DOHH2 (cell line): ENCODE results near the gene SUN1.

Source experiments
- H3F3A ChIP-seq: fragments of 200-600 bp; sonication (generic), shearing (Covaris generic); 2 replicates; pipeline ENCODE4 v1.6.0; 2016; ENCODE audit warnings: antibody characterized with exemption, mild to moderate bottlenecking; ENCODE audit not compliant: control insufficient read depth, insufficient read depth
- H3K27ac ChIP-seq: fragments of 200-600 bp; sonication (generic); 2 replicates; pipeline ENCODE4 v1.5.1; 2014; ENCODE audit warnings: low read depth, mild to moderate bottlenecking, low read length, moderate library complexity
- H3K27me3 ChIP-seq: fragments of 200-600 bp; sonication (generic); 2 replicates; pipeline ENCODE4 v1.6.1; 2014; ENCODE audit warnings: mild to moderate bottlenecking, low read length, mixed read lengths; ENCODE audit not compliant: control insufficient read depth
- H3K36me3 ChIP-seq: fragments of 200-600 bp; sonication (generic); 2 replicates; pipeline ENCODE4 v1.6.1; 2014; ENCODE audit warnings: mild to moderate bottlenecking, low read length, moderate library complexity, mixed read lengths; ENCODE audit not compliant: control insufficient read depth
- H3K4me1 ChIP-seq: fragments of 200-600 bp; sonication (generic); 2 replicates; pipeline ENCODE4 v1.6.1; 2014; ENCODE audit warnings: mild to moderate bottlenecking, low read length, mixed read lengths; ENCODE audit not compliant: control insufficient read depth
- H3K4me2 ChIP-seq: fragments of 200-600 bp; sonication (generic); 2 replicates; pipeline ENCODE4 v1.6.0; 2014; ENCODE audit warnings: mild to moderate bottlenecking, low read length, moderate library complexity
- H3K4me3 ChIP-seq: fragments of 200-600 bp; sonication (generic); 2 replicates; pipeline ENCODE4 v1.5.1; 2014; ENCODE audit warnings: mild to moderate bottlenecking, low read length, mixed read lengths
- H3K79me2 ChIP-seq: fragments of 200-600 bp; sonication (generic); 2 replicates; pipeline ENCODE4 v1.6.1; 2014; ENCODE audit warnings: mild to moderate bottlenecking, low read length, mixed read lengths; ENCODE audit not compliant: control insufficient read depth
- H3K9me2 ChIP-seq: fragments of 200-600 bp; sonication (generic); replicated peaks from 2 replicates; pipeline ENCODE4 v1.6.1; 2014; ENCODE audit warnings: mild to moderate bottlenecking, low read length, mixed read lengths; ENCODE audit not compliant: control insufficient read depth
- H3K9me3 ChIP-seq: fragments of 200-600 bp; sonication (generic); 2 replicates; pipeline ENCODE4 v1.6.1; 2014; ENCODE audit warnings: antibody characterized with exemption, low read length, mixed read lengths; ENCODE audit not compliant: control insufficient read depth, insufficient read depth
- H4K20me1 ChIP-seq: fragments of 200-600 bp; sonication (generic); 2 replicates; pipeline ENCODE4 v1.6.0; 2014; ENCODE audit warnings: low read depth, mild to moderate bottlenecking, antibody characterized with exemption, low read length, moderate library complexity; ENCODE audit not compliant: control insufficient read depth, insufficient read depth
- EZH2phosphoT487 ChIP-seq: fragments of 200-600 bp; sonication (generic); IDR thresholded peaks from 2 replicates; pipeline ENCODE4 v1.6.1; 2017; ENCODE audit warnings: borderline replicate concordance, mild to moderate bottlenecking, antibody characterized with exemption, low read length, moderate library complexity, mixed read lengths
- TF ChIP-seq, protein P1 (sequence below): fragments of 200-600 bp; sonication (generic); IDR thresholded peaks from one replicate; pipeline ENCODE4 v1.5.1; 2014; ENCODE audit warnings: antibody characterized with exemption, mild to moderate bottlenecking, low read depth, low read length; ENCODE audit not compliant: poor library complexity, severe bottlenecking

The SUN1 gene

DNA sequence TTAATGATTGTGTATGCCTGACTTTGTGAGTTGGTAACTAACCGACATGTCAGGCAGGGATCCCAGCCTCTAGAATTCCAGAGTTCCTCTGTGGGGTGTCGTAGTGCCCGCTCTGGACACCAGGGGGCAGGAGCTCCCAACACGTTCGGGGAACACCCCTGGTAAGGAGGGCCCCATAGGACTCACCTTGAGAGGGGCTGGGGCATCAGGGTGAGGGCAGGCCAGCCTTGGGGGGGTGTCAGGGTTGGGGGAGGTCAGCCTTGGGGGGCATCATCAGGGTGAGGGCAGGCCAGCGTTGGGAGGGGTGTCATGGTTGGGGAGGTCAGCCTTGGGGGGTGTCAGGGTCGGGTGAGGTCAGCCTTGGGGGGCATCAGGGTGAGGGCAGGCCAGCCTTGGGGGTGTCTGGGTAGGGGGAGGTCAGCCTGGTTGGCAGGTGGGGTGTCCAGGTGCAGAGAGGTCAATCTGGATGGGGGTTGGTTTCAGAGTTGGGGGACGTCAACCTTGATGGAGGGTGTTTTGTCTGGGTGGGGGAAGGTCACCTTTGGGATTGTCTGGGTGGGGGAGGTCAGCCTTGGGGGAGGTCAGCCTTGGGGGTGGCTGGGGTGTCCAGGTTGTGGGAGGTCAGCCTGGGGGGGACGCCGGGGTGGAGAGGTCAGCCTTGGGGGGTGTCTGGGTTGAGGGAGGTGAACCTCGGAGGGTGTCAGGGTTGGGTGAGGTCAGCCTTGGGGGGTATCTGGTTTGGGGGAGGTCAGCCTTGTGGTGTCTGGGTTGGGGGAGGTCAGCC is 45.6 kb upstream of the SUN1 start:
- no peak overlapping the region for H3K4me2 ChIP-seq
- no peaks in the 10 kb centered on the region for H3K9me3 ChIP-seq
- no peaks in the 10 kb centered on the region for H3K9me2 ChIP-seq
- H3K79me2 ChIP-seq, result no peaks in the 10 kb centered on the region
- H3K27ac ChIP-seq, result no peak overlapping the region
- H4K20me1 ChIP-seq, result no peaks in the 10 kb centered on the region; the same call in 1 of the 2 replicates
- TF ChIP-seq, protein P1, sequence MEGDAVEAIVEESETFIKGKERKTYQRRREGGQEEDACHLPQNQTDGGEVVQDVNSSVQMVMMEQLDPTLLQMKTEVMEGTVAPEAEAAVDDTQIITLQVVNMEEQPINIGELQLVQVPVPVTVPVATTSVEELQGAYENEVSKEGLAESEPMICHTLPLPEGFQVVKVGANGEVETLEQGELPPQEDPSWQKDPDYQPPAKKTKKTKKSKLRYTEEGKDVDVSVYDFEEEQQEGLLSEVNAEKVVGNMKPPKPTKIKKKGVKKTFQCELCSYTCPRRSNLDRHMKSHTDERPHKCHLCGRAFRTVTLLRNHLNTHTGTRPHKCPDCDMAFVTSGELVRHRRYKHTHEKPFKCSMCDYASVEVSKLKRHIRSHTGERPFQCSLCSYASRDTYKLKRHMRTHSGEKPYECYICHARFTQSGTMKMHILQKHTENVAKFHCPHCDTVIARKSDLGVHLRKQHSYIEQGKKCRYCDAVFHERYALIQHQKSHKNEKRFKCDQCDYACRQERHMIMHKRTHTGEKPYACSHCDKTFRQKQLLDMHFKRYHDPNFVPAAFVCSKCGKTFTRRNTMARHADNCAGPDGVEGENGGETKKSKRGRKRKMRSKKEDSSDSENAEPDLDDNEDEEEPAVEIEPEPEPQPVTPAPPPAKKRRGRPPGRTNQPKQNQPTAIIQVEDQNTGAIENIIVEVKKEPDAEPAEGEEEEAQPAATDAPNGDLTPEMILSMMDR, result peak; percentile 89
- TF ChIP-seq EZH2phosphoT487, result no peak
- H3K36me3 ChIP-seq, result peaks cover 64% of the 10 kb centered on the region
- H3K4me1 ChIP-seq, result no peaks in the 10 kb centered on the region
- H3K27me3 ChIP-seq, result no peaks in the 10 kb centered on the region
- H3F3A ChIP-seq, result peaks cover 4% of the 10 kb centered on the region
- no peak overlapping the region for H3K4me3 ChIP-seq

DNA sequence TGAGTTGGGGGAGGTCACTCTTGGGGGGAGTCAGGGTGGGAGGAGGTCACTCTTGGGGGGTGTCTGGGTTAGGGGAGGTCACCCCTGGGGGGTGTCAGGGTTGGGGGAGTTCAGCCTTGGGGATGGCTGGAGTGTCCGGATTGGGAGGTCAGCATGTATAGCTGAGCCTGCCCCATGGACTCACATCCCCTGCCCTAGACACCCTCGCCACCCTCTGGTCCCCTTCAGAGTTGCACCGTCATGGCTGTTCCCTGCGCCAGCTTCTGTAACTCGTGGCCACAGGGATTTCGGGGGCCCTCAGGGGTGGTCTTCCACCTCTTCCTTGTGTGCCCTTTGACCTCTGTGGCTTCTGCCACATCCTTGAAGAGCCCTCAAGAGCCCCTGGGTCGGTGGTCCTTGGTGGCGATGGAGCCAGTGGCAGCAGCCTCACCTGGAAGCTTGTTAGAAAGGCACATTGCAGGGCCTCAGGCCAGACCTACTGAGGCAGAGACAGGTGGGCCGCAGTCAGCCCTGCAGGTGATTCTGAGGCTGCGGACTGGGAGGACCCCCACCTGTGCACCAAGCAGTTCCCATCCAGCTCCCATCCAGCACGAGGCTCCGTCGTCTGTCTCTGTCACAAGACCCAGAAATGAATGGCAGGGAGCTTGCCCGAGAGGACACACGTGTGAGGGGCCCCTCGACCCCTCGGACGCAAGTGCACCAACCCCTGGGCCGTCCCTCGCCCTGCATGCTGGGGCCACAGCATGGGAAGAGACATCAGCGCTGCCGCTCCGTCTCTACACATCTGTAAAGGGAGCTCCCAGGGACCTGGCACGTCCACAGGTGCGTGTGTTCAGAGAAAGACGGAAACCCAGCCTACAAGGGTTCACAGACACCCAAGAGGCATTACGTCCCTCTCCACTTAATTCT is 44.7 kb upstream of the SUN1 start:
- peaks cover 4% of the 10 kb centered on the region for H3F3A ChIP-seq

DNA sequence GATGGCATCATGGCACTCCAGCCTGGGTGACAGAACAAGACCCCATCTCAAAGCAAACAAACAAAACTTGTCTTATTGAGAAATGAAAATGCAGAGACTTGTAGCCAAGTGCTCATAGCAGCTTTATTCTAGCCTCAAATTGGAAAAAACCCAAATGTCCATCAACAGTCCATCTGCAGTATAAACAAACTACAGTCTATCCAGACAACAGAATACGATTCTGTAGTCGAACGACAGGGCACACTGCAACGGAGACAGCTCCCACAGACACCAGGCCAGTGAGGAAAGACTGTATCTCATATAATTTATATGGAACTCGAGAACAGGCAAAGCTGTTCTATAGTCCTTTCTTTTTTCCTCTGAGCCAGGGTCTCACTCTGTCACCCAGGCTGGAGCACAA is 40.8 kb upstream of the SUN1 start:
- no peaks in the 10 kb centered on the region for H3F3A ChIP-seq
- TF ChIP-seq, protein P1, result no peak
- TF ChIP-seq EZH2phosphoT487, result no peak
- no peak overlapping the region for H3K4me3 ChIP-seq
- H3K9me2 ChIP-seq, result no peaks in the 10 kb centered on the region
- H3K79me2 ChIP-seq, result no peaks in the 10 kb centered on the region
- peaks cover 22% of the 10 kb centered on the region; the same call in 1 of the 2 replicates for H3K36me3 ChIP-seq
- H3K27me3 ChIP-seq, result no peaks in the 10 kb centered on the region
- H3K4me2 ChIP-seq, result no peak overlapping the region
- no peak overlapping the region for H3K27ac ChIP-seq
- H4K20me1 ChIP-seq, result no peaks in the 10 kb centered on the region
- H3K9me3 ChIP-seq, result no peaks in the 10 kb centered on the region
- H3K4me1 ChIP-seq, result no peaks in the 10 kb centered on the region

More for the DNA sequence above, 44.7 kb upstream of the SUN1 start:
- H3K9me2 ChIP-seq, result no peaks in the 10 kb centered on the region
- peaks cover 55% of the 10 kb centered on the region for H3K36me3 ChIP-seq
- H3K4me2 ChIP-seq, result no peak overlapping the region
- no peaks in the 10 kb centered on the region for H3K4me1 ChIP-seq
- H4K20me1 ChIP-seq, result no peaks in the 10 kb centered on the region; the same call in 1 of the 2 replicates
- TF ChIP-seq EZH2phosphoT487, result no peak
- TF ChIP-seq, protein P1, result no peak
- no peaks in the 10 kb centered on the region for H3K9me3 ChIP-seq
- no peak overlapping the region for H3K4me3 ChIP-seq
- no peaks in the 10 kb centered on the region for H3K79me2 ChIP-seq
- H3K27me3 ChIP-seq, result no peaks in the 10 kb centered on the region
- no peak overlapping the region for H3K27ac ChIP-seq
